GM21447 (cell line): ENCODE measurements around the gene CTBP2.

Experiments
- ATAC-seq: cut with Tn5 transposase; IDR thresholded peaks from one replicate; pipeline ENCODE4 v1.9.1; 2021; ENCODE audit not compliant: unreplicated experiment

Gene CTBP2

GRCh38 chr10:125014836-125015355 is 145.5 kb downstream of the CTBP2 start:
- no peak for ATAC-seq

DNA sequence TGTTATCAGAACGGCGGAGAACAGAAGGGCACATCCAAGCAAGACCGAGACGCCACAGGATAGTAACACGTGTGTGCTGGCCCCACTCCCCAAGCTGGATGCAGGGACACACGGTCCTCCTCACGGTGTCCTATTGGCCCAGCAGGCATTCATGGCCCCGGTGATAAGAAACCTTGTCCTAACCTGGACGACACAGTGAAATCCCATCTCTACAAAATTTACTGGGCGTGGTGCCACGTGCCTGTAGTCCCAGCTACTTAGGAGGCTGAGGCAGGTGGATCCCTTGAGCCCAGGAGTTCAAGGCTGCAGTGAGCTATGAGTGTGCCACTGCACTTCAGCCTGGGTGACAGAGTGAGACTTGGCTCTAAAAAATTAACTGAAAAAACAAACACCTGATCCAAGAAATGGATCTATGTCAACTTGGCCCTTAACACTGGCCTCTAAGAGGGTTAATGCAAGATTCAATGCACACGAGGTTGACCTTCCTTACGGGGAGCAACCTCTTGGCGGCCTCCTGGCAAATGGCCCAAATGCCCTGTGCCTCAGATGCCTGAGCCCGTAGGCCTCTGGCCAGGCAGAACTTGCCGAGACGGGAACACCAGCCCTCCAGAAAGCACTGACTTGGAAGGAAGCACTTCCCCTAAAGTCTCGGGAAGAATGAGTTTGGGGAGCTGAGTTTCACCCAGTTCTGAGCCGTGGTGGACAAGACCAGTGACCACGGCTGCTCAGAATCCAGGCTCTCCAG is 146.1 kb downstream of the CTBP2 start:
- ATAC-seq = no peak

DNA sequence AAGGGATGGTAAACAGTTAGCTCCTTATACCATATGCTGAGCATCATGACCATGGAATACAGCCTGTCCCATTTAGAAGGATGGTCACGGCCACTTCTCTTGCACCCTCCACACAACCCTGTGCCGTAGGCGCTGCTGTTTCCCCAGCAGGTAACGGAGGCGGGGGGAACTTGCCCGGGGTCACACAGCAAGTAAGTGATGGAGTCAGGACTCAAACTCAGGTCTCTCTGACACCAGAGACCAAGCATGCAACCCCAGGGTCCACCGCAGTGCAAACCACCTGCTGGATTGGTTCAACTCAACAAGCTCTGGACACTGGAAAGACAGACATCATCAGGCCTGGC is 146.9 kb downstream of the CTBP2 start:
- no peak for ATAC-seq

DNA sequence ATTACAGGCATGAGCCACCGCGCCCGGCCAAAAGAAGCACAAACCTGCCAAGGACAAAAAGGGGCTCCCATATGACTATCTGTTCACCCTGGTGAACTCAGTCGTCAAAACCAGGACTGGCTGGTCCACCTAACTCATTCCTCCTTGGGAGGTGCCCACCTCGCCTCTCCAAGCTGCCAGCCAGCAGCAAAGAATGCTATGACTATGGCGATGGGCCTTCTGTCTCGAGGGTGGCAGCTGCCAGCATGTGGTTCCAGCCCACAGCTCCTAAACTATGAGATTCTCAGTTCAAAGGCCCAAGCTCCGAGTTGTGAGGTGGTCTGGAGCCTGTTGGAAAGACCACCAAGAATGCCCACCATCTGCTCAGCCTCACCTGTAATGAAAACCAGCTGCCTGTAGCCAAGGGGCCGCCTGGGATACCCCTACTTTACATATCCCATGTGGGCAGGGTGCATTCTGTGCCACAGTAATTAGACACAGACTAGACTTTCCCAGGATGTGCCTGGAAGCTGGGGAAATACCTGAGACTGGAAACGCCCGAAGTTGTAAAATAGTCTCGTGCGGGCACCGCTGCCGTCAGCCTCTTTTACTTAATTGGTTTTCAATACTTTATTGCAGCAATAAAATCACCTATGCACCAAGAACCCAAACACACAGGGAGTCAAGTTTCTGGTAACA is 147.4 kb downstream of the CTBP2 start:
- no peak for ATAC-seq

DNA sequence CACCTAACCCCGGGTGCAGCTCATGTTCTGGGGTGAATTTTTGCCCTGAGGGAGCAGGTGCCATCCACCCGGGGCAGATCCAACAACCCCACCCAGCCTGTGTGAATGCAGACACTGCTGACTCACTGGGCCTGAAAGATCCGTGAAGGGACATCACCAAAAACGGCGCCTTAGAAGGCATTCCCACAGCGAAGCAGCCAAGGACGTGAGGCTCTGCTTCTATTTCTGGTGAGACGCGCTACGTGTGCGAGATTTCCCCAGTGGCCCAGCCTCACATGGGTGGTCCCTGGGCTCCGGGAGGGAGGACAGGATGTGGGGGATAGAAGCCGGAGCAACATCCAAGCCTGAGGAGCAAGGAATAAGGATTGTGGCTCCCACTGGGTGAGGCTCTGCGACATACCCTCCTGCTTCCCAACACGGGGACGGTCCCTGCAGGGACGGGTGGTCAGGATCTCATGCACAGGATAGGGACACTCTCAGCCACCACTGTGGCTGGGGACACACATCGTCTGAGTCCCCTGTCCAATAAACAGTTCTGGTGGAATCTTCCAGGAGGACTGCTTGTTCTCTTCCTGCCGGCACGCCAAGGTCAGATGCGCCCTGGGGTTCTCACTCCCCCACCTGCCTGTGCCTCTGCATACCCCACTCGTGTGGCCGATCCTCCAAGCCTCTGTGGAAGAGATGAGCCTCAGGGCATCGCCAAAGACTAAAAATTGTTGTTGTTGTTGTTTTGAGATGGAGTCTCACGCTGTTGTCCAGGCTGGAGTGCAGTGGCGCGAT is 148.2 kb downstream of the CTBP2 start:
- ATAC-seq = no peak

DNA sequence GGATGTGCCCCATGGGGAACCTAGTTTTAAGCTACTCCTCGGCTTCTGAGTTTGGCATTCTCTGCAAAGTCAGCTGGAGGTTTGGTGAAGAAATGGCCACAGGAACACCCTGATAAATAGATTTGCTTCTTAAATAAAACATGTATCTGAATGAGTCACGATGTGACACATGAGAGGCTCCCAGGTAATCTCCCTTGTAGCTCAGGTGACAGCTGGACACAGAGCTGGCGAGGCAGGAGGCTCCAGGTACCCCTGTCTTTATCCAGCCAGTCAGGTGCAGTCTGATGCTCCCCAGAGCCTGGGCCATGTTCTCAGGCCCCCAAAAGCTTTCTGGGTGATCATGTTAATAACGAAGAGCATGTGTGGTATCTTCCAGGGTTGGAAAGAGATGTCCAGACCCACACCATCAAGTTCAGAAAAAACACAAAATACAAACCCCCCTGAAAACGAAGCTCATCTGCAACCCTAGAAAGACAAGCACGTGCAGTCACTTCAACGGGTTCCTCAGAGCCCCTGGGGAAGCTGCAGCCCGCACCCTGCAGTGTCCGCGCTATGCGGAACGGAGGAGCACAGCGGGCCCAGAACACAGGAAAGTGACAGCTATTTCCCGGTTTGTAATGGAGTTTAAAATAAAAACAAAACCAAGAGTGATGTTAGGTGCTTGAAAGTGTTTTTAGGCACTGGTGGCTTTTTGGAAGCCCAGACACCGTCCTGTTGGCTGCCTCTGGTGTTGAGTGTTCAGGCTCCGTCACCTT is 149.0 kb downstream of the CTBP2 start:
- no peak for ATAC-seq

GRCh38 chr10:125010362-125010761 is 150.0 kb downstream of the CTBP2 start:
- no peak for ATAC-seq

- ATAC-seq = no peak
Measured at GRCh38 chr10:125009661-125010161, 150.7 kb downstream of the CTBP2 start.

- no peak for ATAC-seq
Measured at GRCh38 chr10:125008689-125009638, 151.4 kb downstream of the CTBP2 start.

DNA sequence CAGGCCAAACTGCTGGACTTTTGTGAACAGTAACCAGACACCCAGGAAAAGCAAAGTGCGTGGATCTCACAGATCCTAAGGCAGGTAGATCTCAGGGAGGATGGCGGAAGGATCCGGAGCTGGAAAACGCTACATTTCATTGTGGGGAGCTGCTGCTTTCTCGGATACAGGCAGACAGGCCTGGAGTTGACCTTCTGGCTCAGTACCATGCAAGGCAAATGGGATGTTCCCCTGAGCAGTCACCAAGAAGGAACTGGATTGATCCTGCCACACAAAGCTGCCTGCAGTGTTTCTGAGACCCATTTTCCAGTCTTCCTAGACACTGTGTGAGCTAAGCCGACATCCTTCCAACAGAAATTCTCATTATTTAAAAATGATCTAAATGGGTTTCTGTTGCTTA is 152.9 kb downstream of the CTBP2 start:
- ATAC-seq = no peak

- no peak for ATAC-seq
Measured at GRCh38 chr10:125006921-125007426, 153.4 kb downstream of the CTBP2 start.

DNA sequence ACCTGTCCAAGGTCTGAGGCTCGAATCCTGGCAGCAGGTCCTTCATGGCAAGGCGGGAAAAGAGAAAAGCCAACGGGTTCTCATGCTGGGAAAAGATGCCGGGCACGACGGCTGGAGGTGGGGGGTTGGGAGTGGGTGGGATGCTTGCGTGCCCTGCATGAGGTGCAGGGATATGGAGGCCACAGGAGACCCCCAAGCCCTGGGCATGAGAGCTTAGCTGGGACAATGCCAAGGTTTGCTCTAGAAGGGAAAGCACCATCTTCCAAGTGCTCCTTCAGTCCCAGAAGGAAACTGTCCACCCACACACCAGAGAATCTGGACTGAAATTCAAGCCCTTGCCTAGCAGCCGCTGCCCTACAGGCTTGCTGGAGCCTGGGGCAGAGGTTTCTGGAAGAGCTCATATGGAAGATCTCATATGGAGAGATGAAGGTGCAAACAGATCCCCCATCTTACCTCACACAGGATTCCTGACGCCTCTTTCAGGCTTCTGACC is 154.1 kb downstream of the CTBP2 start:
- no peak for ATAC-seq

- ATAC-seq = no peak
Measured at GRCh38 chr10:125005312-125006187, 154.8 kb downstream of the CTBP2 start.

DNA sequence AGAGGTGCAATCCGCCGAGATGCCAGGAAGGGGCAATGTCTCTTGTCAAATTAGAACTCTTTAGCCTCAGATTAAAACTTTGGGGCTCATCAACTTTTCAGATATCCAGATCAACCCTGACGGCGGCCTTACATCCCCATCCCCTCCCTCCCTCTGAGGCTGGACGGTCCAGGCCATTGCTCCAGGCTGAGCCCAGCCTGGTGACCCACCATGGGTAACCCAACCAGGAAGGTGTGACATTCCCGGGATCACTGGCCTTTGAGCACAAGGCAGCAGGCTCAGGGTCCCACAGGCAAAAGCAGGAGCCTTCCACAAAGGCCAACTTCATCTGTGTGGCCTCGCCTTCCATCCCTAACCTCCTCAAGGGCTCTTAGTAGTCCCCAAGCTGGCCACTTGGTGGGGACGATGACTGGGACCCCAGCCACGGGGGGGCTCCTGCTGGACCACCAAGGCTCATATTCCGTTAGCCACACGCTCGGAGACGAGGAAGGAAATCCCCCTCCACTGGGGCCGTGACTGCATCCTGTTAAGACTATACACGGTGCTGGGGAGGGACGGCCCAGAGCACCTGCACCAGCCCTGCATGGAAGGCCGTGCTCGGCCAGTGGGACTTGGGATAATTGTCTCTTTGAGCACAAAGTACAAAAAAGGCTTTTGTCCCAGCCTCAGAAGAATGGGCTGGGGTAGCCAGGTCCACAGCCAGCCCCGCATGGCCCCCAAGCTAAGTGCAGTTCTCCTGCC is 155.6 kb downstream of the CTBP2 start:
- ATAC-seq = no peak

GRCh38 chr10:125003901-125004467 is 156.4 kb downstream of the CTBP2 start:
- no peak for ATAC-seq

GRCh38 chr10:125003146-125003900 is 157.0 kb downstream of the CTBP2 start:
- no peak for ATAC-seq
